ENCODE results near the gene ATP5PF.

GRCh38 chr21:25735646-25736597 lies 1.2 kb upstream of the ATP5PF start:
- TF ChIP-seq CTCF (conservative IDR thresholded peaks at IDR 0.05; ENCODE audit: low read depth, low read length) (no peak), EZH2 (IDR thresholded peaks at IDR 0.05; ENCODE audit: borderline replicate concordance, low read depth, low read length, poor library complexity, severe bottlenecking) (no peak)
